ENCODE measurements around the gene CXXC1. TPM values are rescaled to one million over a fixed set of nuclear protein-coding genes. Genes with fewer than 3 reads are reported as not detected.
A peak's percentile ranks its signal among the peaks of the same experiment; 100 is the strongest.

Gene CXXC1
- total and polyA plus RNA-seq, 2 of the 13 experiments (the other 11 are each of a cell fraction or from before 2014, with no cell fraction given) = 32.9 to 39.0 TPM

DNA sequence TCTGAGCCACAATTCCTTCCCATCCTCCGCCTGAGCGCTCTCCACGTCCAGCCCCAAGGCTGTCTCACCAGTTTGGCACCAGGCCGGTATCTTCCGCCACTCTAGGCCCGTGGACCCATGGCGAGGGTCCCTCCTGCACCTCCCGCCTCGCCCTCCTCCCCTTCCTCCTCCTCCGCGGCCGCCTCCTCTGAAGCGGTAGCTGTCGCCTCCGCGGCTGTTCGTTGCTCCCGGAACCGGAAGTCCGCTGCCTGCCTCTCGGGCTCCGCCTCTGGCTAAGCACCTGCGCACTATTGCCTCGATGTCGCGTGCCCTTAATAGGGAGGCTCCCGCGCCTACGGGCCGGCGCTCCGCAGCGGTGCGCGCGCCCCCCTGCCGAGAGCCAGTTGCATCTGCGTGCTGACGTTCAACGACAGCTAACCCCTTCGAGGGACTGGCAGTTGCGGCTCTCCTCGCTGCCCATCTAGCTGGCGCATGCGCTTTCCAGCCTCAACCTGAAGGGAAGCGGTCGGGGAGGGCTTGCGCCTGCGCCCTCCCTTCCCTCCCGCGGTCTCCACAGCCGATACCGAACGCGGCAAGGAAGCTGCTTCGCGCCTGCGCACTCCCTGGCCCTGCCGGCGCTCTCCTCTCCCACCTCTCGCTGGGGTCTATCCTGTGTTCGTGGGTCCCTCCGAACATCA lies 6.1 kb downstream of the CXXC1 start, which contains the start of gene MBD1 (continued):
- TF ChIP-seq ZNF781 (CRISPR knock-in tag; IDR thresholded peaks at IDR 0.05; ENCODE audit: borderline replicate concordance, not compliant biosample characterization) = peak; percentile 59
- TF ChIP-seq ZNF543 (CRISPR knock-in tag; IDR thresholded peaks at IDR 0.05) = no peak; the same call in 1 of the 2 replicates
- TF ChIP-seq, protein P1, sequence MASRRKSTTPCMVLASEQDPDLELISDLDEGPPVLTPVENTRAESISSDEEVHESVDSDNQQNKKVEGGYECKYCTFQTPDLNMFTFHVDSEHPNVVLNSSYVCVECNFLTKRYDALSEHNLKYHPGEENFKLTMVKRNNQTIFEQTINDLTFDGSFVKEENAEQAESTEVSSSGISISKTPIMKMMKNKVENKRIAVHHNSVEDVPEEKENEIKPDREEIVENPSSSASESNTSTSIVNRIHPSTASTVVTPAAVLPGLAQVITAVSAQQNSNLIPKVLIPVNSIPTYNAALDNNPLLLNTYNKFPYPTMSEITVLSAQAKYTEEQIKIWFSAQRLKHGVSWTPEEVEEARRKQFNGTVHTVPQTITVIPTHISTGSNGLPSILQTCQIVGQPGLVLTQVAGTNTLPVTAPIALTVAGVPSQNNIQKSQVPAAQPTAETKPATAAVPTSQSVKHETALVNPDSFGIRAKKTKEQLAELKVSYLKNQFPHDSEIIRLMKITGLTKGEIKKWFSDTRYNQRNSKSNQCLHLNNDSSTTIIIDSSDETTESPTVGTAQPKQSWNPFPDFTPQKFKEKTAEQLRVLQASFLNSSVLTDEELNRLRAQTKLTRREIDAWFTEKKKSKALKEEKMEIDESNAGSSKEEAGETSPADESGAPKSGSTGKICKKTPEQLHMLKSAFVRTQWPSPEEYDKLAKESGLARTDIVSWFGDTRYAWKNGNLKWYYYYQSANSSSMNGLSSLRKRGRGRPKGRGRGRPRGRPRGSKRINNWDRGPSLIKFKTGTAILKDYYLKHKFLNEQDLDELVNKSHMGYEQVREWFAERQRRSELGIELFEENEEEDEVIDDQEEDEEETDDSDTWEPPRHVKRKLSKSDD (CRISPR knock-in tag; IDR thresholded peaks at IDR 0.05; ENCODE audit: low read depth) = peak; percentile 65; the same call in 1 of the 2 replicates
- peak; percentile 47; the same call in 1 of the 2 replicates for TF ChIP-seq ZNF264 (CRISPR knock-in tag; IDR thresholded peaks at IDR 0.05)
- peak; percentile 91 for TF ChIP-seq SIN3A (IDR thresholded peaks at IDR 0.05; ENCODE audit: borderline replicate concordance, low read depth, low read length)
- peak; percentile 61; the same call in 1 of the 2 replicates for TF ChIP-seq ZNF136 (CRISPR knock-in tag; IDR thresholded peaks at IDR 0.05; ENCODE audit: low read depth)
- TF ChIP-seq ZNF296 (CRISPR knock-in tag; conservative IDR thresholded peaks at IDR 0.05) = no peak
- TF ChIP-seq, protein P2, sequence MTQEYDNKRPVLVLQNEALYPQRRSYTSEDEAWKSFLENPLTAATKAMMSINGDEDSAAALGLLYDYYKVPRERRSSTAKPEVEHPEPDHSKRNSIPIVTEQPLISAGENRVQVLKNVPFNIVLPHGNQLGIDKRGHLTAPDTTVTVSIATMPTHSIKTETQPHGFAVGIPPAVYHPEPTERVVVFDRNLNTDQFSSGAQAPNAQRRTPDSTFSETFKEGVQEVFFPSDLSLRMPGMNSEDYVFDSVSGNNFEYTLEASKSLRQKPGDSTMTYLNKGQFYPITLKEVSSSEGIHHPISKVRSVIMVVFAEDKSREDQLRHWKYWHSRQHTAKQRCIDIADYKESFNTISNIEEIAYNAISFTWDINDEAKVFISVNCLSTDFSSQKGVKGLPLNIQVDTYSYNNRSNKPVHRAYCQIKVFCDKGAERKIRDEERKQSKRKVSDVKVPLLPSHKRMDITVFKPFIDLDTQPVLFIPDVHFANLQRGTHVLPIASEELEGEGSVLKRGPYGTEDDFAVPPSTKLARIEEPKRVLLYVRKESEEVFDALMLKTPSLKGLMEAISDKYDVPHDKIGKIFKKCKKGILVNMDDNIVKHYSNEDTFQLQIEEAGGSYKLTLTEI (CRISPR knock-in tag; conservative IDR thresholded peaks at IDR 0.05) = no peak
- TF ChIP-seq HMG20A (CRISPR knock-in tag; IDR thresholded peaks at IDR 0.05; ENCODE audit: borderline replicate concordance) = no peak
- TF ChIP-seq NFYB (CRISPR knock-in tag; IDR thresholded peaks at IDR 0.05) = peak; percentile 72
- TF ChIP-seq AHDC1 (CRISPR knock-in tag; IDR thresholded peaks at IDR 0.05; ENCODE audit: borderline replicate concordance) = 0 out of 2 replicates have a peak, but pooled peaks have one; percentile 33
- peak; percentile 24; the same call in 1 of the 2 replicates for TF ChIP-seq CBFB (CRISPR knock-in tag; IDR thresholded peaks at IDR 0.05)
- peak; percentile 66 for TF ChIP-seq BCL6 (CRISPR knock-in tag; IDR thresholded peaks at IDR 0.05)
- TF ChIP-seq ZNF878 (CRISPR knock-in tag; IDR thresholded peaks at IDR 0.05) = 0 out of 2 replicates have a peak, but pooled peaks have one; percentile 35
- peak; percentile 63; the same call in 1 of the 2 replicates for TF ChIP-seq ZSCAN29 (CRISPR knock-in tag; conservative IDR thresholded peaks at IDR 0.05)
- TF ChIP-seq ZNF33A (CRISPR knock-in tag; IDR thresholded peaks at IDR 0.05; ENCODE audit: borderline replicate concordance) = 0 out of 2 replicates have a peak, but pooled peaks have one; percentile 74
- peak; percentile 58 for TF ChIP-seq ZNF441 (CRISPR knock-in tag; IDR thresholded peaks at IDR 0.05; ENCODE audit: borderline replicate concordance)
- no peak for TF ChIP-seq ZNF7 (CRISPR knock-in tag; IDR thresholded peaks at IDR 0.05)
- peak; percentile 44 for TF ChIP-seq HDAC2 (CRISPR knock-in tag; IDR thresholded peaks at IDR 0.05)
- peak; percentile 49; the same call in 1 of the 2 replicates for TF ChIP-seq GATAD2A (CRISPR knock-in tag; IDR thresholded peaks at IDR 0.05)
